HG03432 (cell line): ENCODE data around the gene MAP2K3.
A peak's percentile ranks its signal among the peaks of the same experiment; 100 is the strongest.

Experiments used
- ATAC-seq: cut with Tn5 transposase; IDR thresholded peaks from one replicate; pipeline ENCODE4 v1.9.1; 2021; ENCODE audit warnings: mild to moderate bottlenecking, moderate library complexity; ENCODE audit not compliant: unreplicated experiment

The MAP2K3 gene

DNA sequence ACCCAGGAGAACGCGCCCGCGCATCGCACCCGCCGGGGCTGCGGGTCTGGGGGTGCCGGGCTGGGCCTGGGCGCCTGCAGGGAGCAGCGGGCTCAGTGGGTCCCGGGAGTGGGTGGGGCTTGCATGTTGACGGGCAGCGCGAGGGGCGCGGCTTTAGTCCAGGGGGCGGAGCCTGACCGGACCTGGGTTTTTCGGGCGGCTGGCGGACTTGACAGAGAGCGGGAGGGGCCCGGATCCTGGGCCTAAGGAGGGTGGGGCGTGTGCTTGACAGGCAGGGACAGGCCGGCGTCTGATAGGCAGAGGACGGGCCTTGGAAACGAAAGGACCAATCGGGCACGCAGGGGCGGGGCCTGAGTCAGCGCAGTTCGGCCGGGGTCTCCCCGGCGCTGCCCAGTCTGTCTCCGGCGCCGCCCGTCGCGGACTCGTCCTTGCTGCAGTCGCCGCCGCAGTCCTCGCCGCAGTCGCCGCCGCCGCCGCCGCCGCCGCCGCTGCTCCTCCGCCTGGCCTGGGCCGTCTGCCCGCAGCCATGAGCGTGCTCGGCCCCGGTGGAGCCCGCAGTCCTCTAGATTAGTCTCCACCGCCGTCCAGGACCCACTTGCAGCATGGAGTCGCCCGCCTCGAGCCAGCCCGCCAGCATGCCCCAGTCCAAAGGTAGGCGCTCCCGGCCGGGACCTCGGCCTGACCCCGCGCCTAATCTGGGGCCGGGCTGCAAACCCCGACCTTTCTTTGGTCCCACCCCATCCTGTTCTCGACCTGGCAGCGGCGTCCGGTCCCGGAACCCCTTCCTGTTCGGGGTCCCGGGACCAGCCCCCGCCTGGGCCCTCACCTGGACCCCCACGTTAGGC lies at the start of gene MAP2K3:
Gene MAP2K3 (plus strand): TSS at position 393 of the 845 bp plus-strand sequence. CDS start 210 bp downstream, at position 603.
- peak; percentile 75 for ATAC-seq

DNA sequence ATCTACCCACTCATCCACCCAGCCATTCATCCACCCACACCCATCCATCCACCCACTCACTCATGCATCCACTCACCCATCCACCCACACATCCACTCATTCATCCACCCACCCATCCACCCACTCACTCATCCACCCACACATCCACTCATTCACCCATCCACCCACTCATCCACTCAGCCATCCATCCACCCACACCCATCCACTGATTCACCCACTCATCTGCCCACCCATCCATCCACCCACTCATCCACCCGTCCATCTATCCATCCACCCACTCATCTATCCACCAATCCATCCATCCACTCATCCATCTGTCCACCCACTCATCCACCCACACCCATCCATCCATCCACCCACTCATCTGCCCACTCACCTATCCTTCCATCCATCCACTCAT lies 48.6 kb upstream of the MAP2K3 start:
- no peak for ATAC-seq

DNA sequence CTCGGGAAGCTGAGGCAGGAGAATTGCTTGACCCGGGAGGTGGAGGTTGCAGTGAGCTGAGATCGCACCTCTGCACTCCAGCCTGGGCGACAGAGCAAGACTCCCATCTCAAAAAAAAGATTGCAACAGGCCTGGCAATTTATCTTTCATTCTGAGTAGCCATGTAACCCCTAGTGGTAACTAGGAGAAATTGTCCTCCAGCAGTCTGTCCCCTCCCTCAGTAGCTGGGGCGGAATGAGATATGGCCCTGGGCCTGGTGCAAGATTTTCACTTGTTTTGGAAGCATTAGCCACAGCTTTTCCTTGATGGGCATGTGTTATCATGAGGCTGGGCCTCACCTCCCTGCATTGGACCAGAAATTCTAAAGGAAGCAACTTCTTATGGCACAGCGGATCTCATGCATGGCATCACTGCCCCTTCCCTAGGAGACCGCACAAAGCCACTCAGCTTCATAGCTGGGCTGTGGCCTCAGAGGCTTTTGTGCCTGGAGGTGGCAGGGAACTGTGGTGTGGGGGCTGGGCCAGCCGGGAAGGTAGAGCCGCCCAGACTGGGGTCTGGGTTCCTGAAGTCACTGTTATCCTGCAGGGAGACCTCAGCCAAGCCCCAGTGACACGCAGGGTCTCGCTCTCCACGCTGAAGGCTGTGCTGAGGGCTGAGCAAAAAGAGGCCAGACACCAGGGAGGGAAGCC lies 44.7 kb upstream of the MAP2K3 start:
- ATAC-seq, result peak; percentile 43

DNA sequence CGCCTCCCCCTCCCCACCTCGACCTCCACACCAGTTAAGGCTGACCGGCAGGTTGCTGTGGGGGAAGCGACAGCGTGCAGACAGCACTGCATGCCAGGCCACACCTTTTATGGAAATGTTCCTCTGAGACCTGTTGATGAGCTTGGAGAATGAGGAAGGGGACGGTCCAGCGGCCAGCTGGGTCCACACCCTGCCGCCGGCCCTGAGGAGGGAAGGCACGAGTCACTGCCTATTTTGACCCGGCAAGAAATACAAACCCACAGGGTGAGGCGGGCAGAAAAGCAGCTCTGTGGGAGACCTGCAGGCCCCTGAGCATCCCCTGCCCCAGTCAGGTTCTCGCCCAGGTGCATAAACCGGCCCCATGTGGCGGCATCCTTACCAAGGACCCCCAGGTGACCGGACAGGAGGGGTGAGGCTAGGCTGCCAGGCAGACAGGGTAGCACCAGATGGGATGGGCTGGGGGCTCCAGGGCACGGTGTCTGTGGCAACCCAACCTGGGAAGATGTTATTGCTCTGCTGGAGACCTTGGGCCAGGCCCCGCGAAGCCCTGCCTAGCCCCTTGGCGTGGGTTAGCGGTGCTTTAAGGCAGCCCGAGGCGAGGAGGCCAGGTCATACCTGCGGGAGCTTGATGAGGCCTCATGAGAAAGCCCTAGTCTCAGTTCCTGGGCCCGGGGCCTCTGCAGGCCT lies 44.0 kb upstream of the MAP2K3 start:
- no peak for ATAC-seq

DNA sequence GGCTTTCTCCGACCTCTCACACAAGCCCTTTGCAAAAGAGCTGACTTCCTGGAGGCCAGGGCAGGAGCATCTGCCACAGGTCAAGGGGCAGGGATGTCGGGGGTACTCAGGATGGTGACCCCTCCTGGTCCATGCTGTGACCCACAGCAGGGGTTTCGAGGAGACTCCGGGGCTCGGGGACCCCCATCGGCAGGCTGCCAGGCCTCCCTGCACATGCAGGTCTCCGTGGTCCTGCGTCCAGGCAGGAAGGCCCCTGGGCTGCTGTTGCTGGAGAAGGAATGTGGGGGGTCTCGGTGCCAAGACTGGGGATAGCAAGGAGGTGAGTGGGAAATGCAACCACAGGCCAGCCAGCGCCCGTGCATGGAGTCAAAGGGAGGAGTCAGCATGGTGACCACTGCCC lies 42.9 kb upstream of the MAP2K3 start:
- no peak for ATAC-seq

DNA sequence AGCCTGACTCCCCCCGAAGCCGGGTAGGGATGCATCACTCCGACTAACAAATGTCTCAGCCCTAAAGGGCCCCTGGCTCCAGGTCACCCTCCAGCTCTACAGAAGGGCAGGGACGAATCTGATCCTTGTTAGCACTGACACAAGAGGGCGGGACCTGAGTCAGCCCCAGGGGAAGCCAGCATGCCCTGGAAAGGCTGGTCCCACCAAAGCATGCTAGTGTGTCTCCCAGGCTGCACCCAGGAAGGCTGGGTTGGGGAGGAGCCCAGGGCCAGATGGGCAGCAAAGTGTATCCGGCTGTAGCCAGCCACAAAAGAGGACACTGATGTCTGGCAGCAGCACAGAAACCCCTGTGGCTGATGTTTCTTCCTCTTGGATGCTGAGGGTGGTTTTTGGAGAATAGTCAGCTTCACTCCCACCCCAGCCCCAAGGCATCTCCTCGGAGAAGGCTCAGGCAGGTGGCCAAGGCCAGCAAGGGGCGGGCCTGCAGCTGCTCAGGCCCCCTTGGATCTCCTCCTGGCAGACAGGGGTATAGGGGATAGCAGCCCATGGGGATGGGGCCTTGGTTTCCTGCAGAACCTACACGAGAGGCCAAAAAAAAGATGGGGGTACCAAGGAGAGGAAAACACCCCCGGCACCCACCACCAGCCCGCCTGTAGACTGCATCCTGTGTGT lies 42.3 kb upstream of the MAP2K3 start:
- no peak for ATAC-seq

DNA sequence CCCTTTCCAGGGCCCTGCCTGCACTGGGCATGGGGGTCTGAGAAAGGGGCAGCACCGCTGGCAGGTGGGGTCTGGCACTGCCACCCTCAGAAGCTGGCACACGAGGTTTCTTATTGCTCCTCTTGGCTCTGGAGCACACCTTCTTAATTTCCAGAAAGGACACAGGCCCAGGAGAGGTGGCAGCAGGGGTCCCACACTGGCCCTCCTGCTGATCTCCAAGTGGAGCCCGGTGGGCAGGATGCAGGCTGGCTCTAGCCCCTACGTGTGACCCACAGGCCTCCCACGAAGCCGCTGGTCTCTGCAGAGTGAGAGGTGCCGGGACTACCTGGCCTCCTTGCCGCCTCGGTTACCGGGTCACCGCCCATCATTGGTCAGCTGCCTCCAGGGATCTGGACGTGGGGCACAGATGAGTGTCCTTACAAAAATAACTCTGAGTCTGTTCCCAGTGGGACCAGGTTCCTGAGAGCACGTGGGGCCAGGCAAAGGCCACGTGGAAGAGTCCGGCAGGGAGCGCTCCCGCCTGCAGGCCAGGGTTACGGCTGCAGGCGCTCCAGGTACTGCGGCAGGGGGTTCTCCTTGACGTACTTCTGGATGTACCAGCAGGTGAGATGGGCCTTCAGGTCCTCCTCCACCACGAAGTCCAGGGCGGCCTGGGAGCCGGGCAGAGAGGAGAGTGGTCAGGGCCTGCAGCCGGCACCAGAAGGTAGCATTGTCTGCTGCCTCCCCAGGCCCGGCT lies 41.6 kb upstream of the MAP2K3 start:
- ATAC-seq, result no peak

DNA sequence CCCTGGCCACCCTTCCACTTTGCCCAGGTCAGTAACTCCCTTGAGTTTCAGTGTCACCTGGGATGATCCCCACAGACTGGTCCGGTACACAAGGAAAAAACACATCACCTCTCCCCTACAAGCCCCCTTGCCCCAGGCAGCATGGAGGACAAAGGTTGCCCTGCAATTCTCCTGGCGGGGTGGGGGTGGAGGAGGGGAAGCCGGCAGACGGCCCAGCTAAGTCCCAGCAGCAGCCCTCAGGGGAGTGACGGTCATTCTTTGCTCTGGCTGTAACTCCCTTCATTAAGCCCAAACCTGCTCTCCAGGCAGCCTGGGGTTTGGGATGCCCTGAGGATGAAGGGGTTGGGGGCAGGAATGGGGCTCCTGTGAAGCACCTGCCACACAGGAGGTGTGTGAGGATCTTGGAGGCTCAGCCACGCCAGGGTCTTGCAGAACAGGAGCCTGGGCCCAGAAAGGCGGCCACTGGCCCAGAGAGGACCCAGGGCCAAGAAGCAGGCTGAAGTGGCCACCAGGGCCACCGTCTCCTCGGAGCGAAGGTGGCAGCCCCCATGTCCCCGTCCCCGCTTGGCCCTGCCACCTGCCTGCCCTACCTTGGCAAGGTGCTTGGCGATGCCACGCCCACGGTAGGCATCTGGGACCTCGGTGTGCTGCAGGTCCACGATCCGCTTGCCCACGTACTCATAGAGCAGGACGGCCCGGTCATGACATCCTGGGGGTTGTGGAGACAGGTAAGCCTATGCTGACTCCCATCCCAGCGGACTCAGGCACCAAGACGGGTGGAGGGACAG lies 40.8 kb upstream of the MAP2K3 start:
- ATAC-seq, result no peak

DNA sequence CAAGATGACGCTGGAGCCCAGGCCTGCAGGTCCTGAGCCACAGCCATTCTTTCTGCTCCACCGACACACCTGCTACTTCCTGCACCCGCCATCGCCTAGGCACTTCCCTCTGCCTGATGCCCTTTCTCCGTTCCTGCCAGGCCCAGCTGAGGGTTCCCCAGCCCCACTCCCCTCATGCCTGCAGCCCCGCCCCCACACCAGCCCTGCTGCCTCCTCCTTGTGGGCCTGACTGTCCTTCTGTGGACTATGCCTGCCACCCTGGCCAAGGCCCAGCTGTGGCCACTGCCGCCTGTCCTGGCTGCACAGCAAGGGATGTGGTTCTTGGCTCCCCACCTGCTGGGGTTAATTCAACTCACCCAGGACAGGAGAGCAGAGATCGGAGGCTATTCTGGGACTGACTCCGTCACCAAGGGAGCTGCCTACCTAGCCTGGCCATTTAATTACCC lies 38.8 kb upstream of the MAP2K3 start:
- ATAC-seq, result no peak

DNA sequence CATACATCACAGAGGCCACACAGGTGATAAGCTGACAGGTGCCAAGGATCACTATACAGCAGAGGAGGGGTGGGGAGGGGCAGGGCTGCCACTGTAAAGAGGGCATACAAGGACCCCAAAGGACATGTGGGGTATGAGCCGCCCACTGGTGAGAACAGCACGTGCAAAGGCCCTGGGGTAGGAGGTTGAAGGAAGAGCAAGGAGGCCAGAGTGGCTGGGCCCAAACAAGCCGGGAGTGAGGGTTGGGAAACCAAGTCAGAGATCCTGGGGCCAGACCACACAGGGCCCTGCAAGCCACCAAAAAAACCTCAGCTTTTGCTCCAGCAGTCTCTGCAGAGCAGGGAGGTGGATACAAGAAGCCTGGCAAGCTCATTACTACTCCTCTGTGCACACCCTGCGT lies 37.8 kb upstream of the MAP2K3 start:
- ATAC-seq, result no peak

DNA sequence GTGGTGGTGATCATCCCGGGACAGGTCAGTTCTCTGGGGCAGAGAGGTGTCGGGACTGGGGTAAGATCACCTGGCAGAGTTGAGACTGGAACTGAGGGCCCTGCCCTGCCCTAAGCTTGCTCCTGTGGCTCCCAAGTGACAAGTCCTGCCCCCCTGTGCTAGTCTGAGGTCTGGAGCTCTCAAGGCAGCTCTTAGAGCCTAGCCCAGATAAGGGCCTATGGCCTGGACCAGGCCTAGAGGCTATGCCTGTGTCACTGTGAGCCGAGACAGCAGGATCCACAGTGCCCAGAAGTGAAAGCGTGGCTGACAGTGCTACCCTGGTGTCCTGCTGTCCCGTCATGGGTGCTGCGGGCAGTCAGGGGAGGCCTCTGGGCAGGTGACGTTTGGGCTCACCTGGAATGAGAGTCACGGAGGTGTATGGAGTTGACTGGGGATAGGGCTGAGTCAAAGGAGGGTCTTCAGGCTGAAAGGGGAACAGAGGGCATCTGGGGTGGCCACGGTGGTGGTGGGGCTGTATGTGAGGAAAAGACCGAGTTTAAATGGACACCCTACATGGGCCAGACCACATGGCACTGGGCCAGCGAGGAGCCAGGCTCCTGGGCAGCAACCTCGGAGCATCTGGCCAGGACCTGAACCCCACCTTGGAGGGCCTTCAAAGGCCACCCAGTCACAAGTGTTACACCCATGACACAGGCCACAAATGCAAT lies 36.8 kb upstream of the MAP2K3 start:
- ATAC-seq, result no peak

DNA sequence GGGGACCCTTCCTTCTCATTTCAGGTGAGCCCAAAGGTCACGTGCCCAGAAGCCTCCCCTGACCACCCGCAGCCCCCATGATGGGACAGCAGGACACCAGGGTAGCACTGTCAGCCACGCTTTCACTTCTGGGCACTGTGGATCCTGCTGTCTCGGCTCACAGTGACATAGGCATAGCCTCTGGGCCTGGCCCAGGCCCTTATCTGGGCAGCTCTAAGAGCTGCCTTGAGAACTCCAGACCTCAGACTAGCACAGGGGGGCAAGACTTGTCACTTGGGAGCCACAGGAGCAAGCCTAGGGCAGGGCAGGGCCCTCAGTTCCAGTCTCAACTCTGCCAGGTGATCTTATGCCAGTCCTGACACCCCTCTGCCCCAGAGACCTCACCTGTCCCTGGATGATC lies 36.0 kb upstream of the MAP2K3 start:
- ATAC-seq, result no peak

DNA sequence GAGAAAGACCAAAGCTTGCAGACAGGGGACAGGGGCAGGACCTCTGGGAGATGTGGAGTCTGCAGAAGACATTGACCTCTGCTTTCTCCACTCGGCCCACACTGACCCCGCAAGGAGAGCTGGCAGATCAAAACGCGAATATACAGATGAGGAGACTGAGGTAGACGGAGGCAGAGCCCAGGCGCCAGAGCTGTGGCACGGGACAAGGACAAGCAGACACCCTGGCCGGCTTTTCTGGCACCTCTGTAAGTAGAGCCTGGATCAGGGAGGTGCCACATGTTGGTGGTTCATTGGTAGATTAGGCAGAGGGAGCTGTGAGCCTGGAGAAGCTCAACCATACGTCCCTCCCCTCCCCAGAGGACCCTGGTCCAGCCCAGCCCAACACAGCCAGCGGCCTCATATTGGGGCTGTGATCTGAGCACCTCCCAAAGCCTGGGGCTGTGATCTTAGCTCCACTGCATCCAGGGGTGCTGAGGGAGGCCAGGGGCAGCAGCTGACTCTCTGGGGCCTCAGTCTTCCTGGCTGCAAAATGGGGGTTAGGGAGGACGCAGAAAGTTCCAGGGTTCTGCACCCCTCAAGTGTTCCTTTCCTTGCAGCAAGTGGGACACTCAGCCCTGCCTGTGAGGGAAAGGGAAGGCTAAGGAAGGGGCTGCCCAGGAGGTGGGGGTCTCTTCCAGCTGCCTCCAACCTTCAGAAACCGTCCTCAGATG lies 35.3 kb upstream of the MAP2K3 start:
- no peak for ATAC-seq

DNA sequence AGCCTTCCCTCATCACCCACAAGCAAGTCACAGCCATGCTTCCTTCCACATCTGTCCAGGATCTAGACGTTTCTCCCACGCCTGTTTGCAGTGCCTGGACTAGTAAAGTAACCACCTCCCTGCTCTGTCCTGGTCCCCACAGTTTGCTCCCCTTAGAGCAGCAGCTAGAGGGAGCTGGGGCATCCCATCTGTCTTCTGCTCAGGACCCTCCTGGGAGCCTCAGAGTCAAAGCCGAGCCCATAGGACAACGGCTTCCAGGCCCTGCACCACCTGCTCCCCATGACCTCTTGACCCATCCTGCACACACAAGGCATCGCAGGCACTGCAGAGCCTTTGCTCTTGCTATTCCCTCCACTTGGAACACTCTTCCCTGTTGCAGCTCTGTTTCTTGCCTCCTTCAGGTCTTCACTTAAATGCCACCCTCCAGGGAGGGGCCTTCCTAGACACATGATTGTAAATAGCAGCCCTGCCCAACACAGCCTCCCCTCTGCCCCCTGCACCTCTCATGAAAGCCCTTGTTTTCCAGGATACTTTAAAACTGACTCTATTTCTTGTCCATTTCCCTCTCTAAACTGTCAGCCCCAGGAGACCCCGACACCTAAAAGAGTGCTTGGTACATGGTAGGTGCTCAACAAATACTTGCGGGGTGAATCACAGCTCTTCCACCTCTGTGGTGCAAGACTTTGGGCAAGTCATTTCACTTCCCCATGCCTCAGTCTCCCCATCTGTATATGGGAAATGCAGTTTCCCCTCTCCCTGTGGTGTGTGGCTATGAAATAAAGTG lies 34.4 kb upstream of the MAP2K3 start:
- no peak for ATAC-seq

DNA sequence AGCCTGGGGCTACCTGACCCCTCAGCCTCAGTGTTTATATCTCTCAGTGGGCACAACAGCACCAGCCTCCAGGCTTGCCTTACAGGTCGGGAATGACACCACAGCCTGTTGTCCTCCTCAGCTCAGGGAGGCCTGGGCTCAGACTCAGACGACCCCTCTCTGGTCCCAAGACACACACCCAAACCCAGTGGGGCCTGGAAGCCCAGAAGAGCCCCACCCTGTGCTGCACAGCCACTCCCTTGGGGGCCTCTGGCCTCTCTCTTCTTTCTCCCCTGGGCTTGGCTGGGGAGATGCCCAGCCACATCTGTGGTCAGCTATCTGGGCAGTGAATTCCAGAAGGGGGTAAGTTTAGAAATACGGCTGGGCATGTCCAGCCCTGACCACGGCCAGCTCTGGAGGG lies 33.7 kb upstream of the MAP2K3 start:
- ATAC-seq, result no peak

DNA sequence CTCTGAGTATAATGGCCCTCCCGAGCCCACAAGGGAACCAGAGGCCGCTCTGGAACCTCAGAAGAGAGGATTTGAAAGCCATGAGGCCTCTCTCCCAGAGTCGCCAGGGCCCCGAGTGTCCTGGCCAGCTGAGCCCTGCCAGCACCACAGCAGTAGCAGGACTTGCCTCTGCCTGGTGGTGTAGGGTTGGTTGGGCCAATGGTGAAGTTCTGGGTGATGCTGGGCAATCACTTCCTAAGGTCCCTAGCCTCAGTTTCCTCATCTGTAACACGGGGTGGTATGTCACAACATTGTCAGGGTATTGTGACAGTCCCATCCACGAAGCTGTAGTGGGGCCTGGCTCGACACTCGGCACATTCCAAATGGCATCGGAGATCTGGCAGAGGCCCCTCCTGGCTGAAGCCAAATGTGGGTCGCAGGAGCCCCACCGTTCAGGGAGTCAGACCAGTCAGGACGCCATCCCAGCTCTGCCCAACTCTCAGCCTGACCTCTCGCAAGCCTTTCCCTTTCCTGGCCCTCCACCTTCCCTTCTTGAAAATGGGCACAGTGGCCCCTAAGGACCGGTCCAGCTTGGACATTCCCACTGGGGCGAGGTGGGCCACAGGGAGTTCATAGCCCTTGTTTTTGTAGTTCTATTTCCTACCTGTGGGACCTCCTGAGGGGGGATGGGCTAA lies 33.0 kb upstream of the MAP2K3 start:
- no peak for ATAC-seq

DNA sequence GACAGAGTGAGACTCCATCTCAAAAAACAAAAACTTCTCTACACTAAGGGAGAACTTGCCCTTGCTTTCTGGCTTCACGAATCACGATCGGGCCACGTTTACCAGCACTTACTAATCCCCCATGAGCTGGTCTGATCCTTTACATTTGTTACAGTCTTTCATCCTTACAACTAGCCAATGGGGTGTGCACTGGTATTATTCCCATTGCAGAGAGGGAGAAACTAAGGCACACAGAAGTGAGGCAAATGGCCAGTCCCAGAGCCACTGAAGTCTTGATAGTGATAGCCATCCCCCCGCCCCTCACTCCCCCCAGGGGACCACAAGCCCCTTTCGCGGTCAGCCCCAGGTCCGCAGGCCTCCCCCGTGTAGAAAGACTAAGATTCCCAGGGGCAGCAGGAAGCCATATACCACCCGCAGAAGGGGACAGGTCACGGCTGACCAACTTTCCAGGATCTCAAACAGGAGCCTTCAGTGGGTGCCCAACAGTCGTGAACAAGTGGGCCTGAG lies 32.2 kb upstream of the MAP2K3 start:
- no peak for ATAC-seq
